ENCODE data around the gene GNAQ.
A peak's percentile ranks its signal among the peaks of the same experiment; 100 is the strongest.

Gene GNAQ

GRCh38 chr9:77943057-77943456, 88.6 kb downstream of the GNAQ start:
- no peak for DNase-seq

- DNase-seq = no peak
Observed at GRCh38 chr9:77939149-77939668, 92.4 kb downstream of the GNAQ start.

- no peak for DNase-seq
Observed at GRCh38 chr9:77938163-77938562, 93.4 kb downstream of the GNAQ start.

GRCh38 chr9:77935974-77936373, 95.6 kb downstream of the GNAQ start:
- no peak for DNase-seq

GRCh38 chr9:77935211-77935610, 96.4 kb downstream of the GNAQ start:
- DNase-seq = no peak

- DNase-seq = no peak
Observed at GRCh38 chr9:77933976-77934375, 97.6 kb downstream of the GNAQ start.

- DNase-seq = no peak
Observed at GRCh38 chr9:77933019-77933418, 98.6 kb downstream of the GNAQ start.

GRCh38 chr9:77929942-77930341, 101.7 kb downstream of the GNAQ start:
- DNase-seq = no peak

GRCh38 chr9:77927265-77927664, 104.3 kb downstream of the GNAQ start:
- peak; percentile 46 for DNase-seq

- DNase-seq = peak; percentile 75
Observed at GRCh38 chr9:77926371-77926878, 105.2 kb downstream of the GNAQ start.

GRCh38 chr9:77922591-77922990, 109.0 kb downstream of the GNAQ start:
- no peak for DNase-seq

- no peak for DNase-seq
Observed at GRCh38 chr9:77917800-77918199, 113.8 kb downstream of the GNAQ start.

- no peak for DNase-seq
Observed at GRCh38 chr9:77916820-77917219, 114.8 kb downstream of the GNAQ start.

- DNase-seq = no peak
Observed at GRCh38 chr9:77916410-77916819, 115.2 kb downstream of the GNAQ start.

- DNase-seq = no peak
Observed at GRCh38 chr9:77915744-77916143, 115.9 kb downstream of the GNAQ start.

- no peak for DNase-seq
Observed at GRCh38 chr9:77912895-77913693, 118.5 kb downstream of the GNAQ start.

- DNase-seq = no peak
Observed at GRCh38 chr9:77911928-77912327, 119.7 kb downstream of the GNAQ start.

GRCh38 chr9:77910194-77910621, 121.4 kb downstream of the GNAQ start:
- no peak for DNase-seq

GRCh38 chr9:77909306-77909705, 122.3 kb downstream of the GNAQ start:
- no peak for DNase-seq

- DNase-seq = no peak
Observed at GRCh38 chr9:77908293-77908692, 123.3 kb downstream of the GNAQ start.

GRCh38 chr9:77907585-77907984, 124.0 kb downstream of the GNAQ start:
- DNase-seq = no peak

GRCh38 chr9:77906991-77907390, 124.6 kb downstream of the GNAQ start:
- DNase-seq = no peak

- DNase-seq = peak; percentile 41
Observed at GRCh38 chr9:77903666-77904285, 127.8 kb downstream of the GNAQ start.

- no peak for DNase-seq
Observed at GRCh38 chr9:77901771-77902170, 129.8 kb downstream of the GNAQ start.
